ENCODE data around the gene GOLGA6L2. TPM values are rescaled to one million over a fixed set of nuclear protein-coding genes. Genes with fewer than 3 reads are reported as not detected.
"Not testable (repeated sequence)": the region's sequence is repeated elsewhere in the genome, so short reads cannot be mapped to it uniquely, and the experiment has no call there.

Gene GOLGA6L2
- total RNA-seq, 1 donor, result not detected

DNA sequence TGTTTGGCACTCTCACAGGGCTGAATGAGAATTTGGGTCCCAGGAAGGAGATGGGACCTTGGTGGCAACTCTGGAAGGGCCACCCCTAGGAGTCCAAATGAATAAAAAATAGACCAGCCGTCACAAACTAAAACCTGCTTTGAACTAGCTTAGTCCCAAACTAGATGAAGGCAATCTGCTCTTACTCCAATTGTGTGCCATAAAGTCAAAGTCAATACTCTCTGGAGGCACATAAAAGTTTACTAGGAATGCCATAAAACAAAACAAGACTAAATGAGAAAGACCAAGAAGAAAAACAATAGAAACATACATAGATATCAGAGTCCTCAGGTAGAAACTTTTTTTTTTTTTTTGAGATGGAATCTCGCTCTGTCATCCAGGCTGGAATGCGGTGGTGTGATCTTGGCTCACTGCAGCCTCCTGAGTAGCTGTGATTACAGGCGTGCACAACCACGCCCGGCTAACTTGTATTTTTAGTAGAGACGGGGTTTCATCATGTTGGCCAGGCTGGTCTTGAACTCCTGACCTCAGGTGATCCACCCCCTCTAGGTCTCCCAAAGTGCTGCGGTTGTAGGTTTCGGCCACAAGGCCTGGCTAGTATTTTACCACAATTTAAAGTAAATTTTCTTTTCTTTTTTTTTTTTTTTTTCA, 8.1 kb downstream of the GOLGA6L2 start:
- Histone ChIP-seq H3K4me1 (ENCODE audit: insufficient read depth, low read length) (no peaks in the 10 kb centered on the region), H3K4me3 (ENCODE audit: low read length) (no peak overlapping the region), H3K9me3 (ENCODE audit: low read depth, low read length) (no peaks in the 10 kb centered on the region), H3K27me3 (ENCODE audit: insufficient read depth, low read length) (no peaks in the 10 kb centered on the region)

DNA sequence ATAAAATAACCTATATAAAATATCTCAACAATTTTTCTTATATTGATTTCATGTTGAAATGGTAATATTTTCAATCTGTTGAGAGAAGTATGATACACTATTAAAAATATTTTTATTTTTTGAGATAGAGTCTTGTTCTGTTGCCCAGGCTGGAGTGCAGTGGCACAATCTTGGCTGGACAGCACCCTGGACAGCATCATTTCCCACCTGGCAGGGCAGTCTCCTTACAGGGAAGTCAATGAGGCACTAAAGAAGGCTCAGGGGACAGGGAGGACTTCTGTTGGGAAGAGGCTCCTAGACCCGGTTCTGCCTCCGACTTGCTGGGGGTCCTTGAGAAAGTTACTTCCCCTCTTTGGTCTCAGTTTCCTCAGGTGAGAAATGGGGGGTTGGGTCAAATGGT, 9.4 kb downstream of the GOLGA6L2 start:
- Histone ChIP-seq H3K4me1 (ENCODE audit: insufficient read depth, low read length) (no peaks in the 10 kb centered on the region), H3K9me3 (ENCODE audit: low read depth, low read length) (no peaks in the 10 kb centered on the region), H3K27me3 (ENCODE audit: insufficient read depth, low read length) (no peaks in the 10 kb centered on the region), H3K4me3 (ENCODE audit: low read length) (no peak overlapping the region)

DNA sequence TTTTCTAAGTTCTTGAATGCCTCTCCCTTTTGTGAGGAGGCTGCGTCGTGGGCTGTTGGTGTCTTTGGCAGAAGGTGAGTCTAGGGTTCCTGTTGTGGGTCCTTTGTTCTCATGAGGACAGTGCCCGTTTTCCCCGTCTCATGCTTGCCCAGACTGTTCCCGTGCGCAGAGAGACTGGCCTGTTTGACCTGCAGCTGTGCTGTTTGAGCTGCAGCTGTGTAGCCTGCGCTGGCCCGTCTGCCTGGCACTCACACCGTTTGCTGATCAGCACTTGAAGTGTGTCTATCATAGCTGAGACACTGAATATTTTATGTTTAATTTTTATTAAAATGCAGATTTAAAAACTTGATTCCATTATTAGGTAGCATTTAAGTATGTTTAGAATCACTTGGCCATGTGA, 9.9 kb downstream of the GOLGA6L2 start:
- H3K4me1 ChIP-seq (ENCODE audit: insufficient read depth, low read length), result no peaks in the 10 kb centered on the region
- no peaks in the 10 kb centered on the region for H3K27me3 ChIP-seq (ENCODE audit: insufficient read depth, low read length)
- no peaks in the 10 kb centered on the region for H3K9me3 ChIP-seq (ENCODE audit: low read depth, low read length)
- no peak overlapping the region for H3K4me3 ChIP-seq (ENCODE audit: low read length)

DNA sequence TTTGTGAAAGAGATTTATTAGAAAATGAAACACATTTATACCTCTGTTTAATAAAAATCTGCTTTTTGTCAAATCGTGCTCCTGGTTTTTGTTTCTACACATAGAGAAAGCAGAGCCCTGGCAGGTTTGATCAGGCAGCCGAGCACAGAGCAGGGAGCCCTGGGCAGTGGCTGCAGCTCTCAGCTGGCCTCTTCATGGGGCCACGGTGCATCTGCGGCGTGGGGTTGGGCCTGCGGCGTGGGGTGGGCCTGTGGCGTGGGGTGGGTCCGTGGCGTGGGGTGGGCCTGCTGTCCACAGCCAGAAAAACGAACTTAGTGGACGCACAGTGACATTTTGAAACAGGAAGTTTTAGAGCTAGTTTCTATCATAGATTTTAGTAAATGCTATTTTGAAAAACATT, 10.6 kb downstream of the GOLGA6L2 start:
- Histone ChIP-seq H3K4me1 (ENCODE audit: insufficient read depth, low read length) (no peaks in the 10 kb centered on the region), H3K27me3 (ENCODE audit: insufficient read depth, low read length) (no peaks in the 10 kb centered on the region), H3K4me3 (ENCODE audit: low read length) (no peak overlapping the region), H3K9me3 (ENCODE audit: low read depth, low read length) (no peaks in the 10 kb centered on the region)

DNA sequence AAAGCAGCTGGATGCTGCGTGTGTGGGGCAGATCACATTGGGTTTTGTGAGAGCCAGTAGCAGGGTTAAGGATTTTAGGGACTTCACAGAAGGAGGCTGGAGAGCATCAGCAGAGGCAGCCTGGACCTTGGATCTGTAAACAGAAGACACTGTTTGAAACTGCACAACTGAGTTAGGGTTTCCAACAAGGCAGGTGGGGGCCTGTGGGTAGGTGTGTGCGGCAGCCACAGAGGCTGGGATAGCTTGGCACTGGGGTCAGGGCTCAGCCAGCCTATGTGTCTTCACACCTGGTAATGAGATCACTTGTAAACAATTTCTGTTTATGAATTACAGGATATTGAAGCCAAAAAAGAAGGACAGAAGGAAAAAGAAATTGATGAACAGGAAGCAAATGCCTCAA, 12.3 kb downstream of the GOLGA6L2 start:
- not testable (repeated sequence) for H3K4me3 ChIP-seq (ENCODE audit: low read length); H3K4me1 ChIP-seq (ENCODE audit: insufficient read depth, low read length); H3K27me3 ChIP-seq (ENCODE audit: insufficient read depth, low read length); H3K9me3 ChIP-seq (ENCODE audit: low read depth, low read length)

DNA sequence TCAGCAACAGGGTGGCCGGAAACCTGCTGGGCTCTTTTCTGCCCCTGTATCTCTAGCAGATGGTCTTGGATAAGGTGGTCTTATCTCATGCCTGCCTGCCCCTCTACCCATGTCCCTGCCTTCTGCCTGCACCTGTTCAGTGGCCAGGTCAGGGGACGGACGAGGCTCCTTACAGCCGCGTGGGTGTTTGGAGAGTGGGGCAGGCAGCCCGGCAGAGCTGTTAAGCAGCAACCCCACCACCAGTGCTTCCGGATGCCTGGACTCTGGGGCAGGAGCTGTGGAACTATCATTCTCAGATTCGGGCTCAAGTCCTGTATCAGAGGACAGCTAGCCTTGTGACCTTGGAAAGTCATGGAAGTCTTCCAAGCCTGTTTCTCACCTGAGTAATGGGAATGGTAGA, 21.7 kb downstream of the GOLGA6L2 start:
- not testable (repeated sequence) for H3K9me3 ChIP-seq (ENCODE audit: low read depth, low read length); H3K4me1 ChIP-seq (ENCODE audit: insufficient read depth, low read length); H3K4me3 ChIP-seq (ENCODE audit: low read length)

DNA sequence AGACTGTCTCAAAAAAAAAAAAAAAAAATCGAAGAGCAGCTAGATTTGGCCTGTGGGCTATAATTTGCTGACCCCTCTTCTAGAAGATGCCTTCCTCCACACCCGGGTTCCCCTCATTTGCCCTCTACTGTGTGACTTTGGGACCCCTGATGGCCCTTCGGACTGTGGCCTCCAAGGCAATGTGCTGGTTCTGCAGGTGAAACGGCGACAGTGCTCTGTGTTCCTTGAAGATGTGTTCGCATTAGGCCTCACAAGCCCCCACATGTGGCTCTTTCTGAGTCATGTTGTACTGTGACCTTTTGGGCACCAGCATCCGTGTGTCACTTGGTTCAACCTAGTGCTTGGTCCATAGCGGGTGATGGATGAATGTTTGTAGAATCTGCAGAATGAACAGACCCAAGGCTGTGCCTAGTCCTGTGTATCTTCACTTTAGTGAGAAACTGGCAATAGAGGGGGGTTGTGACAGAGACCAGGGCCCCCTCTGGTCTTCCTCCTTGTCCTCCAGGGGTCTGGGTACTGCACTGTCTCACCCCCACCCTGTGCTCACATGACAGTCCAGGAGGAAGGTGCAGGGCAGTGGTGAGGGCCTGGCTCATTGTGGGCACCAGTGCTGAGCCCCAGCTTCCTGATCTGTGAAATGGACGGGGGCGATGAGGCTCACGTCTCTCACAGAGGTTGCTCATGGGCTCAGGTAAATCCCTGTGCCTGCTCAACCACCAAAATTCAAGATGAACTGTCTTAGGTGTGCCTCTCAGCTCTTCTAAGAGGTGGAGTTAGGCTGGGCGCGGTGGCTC, 22.7 kb downstream of the GOLGA6L2 start:
- no peak overlapping the region for H3K4me3 ChIP-seq (ENCODE audit: low read length)
- H3K9me3 ChIP-seq (ENCODE audit: low read depth, low read length), result no peaks in the 10 kb centered on the region
- H3K4me1 ChIP-seq (ENCODE audit: insufficient read depth, low read length), result no peaks in the 10 kb centered on the region
- H3K27me3 ChIP-seq (ENCODE audit: insufficient read depth, low read length), result no peaks in the 10 kb centered on the region

More for the DNA sequence above, 21.7 kb downstream of the GOLGA6L2 start:
- not testable (repeated sequence) for H3K27me3 ChIP-seq (ENCODE audit: insufficient read depth, low read length)

DNA sequence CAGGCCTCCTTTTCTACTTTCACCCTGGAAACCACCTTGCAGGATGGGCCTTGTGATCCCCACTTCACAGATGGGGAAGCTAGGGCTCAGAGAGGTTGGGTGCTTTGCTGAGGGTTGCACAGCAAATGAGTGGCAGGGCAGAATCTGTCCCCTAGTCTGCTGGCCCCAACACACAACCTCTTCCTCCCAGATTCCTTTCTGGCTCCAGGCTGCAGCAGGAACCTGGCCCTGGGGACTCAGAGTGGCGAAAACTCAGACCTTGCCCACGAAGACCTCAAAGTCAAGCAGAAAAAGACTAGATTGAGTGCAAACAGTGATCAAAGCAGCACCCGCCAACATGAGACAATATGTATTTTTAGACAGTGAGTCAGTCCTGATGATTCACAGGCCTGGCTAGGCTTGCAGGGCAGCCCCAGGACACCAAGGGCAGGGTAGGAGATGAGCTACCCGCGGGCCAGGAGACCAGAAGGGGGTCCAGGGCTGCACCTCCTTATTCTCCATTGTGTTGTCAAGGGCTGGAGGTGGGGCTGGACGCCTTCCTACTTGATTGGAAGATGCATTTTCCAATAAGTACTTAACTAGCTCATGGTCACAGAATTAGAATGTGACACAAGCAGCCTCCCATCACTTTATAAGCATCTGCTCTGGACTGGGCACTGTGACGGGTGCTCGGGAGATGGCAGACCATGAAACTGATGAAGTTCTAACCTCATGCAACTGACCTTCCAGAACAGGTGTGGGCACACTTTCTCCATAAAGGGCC, 23.9 kb downstream of the GOLGA6L2 start:
- Histone ChIP-seq H3K9me3 (ENCODE audit: low read depth, low read length) (no peaks in the 10 kb centered on the region), H3K4me1 (ENCODE audit: insufficient read depth, low read length) (no peaks in the 10 kb centered on the region), H3K4me3 (ENCODE audit: low read length) (no peak overlapping the region), H3K27me3 (ENCODE audit: insufficient read depth, low read length) (no peaks in the 10 kb centered on the region)

DNA sequence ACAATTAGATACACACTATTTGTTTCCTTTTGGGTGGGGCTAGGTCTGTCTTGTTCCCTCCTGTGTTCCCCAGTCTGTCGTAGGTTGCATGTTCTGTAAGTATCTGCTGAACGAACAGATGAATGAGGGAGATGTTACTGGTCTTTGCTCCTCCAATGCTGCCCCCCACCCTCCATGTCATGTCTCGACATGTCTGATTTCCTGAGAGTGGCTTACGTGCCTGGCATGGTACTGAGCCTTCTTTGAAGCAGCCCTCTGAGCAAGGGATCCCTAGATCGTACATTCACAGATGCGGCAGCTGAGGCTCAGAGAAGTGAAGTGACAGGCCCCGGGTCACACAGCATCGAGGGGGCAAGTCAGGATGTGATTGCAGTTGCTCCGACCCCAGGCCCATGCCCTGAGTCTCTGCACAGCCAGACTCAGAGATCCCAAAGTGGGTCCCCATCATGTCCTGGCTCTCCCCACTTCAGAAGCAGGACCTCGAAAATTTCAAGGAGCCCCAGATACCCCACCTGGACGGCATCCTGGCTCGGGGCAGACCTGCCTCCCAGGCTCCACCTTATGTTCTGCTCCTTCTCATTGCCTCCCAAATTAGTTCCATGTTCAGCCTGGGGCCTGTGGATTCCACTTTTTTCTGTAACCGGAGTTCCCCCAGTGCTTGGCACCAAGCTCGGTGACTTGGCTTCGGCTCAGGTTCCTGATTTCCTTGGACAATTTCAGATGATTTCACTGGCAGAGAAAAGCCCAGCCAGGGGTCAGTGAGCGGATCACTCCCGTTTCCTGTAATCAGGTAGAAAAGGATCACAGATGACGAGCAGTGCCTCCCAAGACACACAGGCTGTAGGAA, 24.7 kb downstream of the GOLGA6L2 start:
- Histone ChIP-seq H3K9me3 (ENCODE audit: low read depth, low read length) (no peaks in the 10 kb centered on the region), H3K4me1 (ENCODE audit: insufficient read depth, low read length) (no peaks in the 10 kb centered on the region), H3K4me3 (ENCODE audit: low read length) (no peak overlapping the region), H3K27me3 (ENCODE audit: insufficient read depth, low read length) (no peaks in the 10 kb centered on the region)

DNA sequence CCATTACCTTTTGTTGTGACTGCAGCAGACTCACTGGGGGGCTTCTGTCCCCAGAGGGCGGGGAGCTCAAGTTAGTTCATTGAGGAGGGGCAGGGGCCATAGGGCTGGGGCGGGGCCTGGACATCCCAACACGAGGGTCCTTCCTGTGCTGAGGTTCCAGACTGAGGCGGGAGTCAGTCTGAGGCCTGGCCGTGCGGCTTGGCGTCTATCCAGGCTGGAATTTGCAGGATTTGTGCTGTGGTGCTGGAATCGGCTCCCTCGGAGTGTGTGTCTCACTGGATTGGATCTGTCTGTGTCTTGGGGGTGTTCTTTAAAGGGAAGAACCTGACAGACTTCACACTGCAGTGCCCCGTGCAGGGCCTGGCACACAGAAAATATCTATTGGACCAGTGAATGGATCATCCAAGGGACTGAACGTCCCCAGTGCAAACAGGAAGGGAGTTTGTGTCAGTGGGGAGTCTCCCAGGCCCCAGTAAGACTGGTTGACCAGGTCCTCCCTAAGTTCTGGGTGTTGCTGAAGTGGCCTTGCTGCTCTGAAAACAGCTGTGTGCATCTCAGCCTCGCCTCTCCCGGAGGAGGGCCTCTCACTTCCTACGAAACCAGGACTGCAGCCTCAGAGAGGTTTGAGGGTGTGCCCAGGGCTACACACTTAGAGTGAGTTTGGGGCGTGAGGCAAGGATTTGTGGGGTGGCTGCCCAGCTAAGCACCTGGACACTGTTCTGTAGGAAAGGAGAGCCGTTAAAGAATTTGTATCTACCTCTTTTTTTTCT, 26.1 kb downstream of the GOLGA6L2 start:
- H3K27me3 ChIP-seq (ENCODE audit: insufficient read depth, low read length), result no peaks in the 10 kb centered on the region
- no peaks in the 10 kb centered on the region for H3K9me3 ChIP-seq (ENCODE audit: low read depth, low read length)
- no peak overlapping the region for H3K4me3 ChIP-seq (ENCODE audit: low read length)
- no peaks in the 10 kb centered on the region for H3K4me1 ChIP-seq (ENCODE audit: insufficient read depth, low read length)

DNA sequence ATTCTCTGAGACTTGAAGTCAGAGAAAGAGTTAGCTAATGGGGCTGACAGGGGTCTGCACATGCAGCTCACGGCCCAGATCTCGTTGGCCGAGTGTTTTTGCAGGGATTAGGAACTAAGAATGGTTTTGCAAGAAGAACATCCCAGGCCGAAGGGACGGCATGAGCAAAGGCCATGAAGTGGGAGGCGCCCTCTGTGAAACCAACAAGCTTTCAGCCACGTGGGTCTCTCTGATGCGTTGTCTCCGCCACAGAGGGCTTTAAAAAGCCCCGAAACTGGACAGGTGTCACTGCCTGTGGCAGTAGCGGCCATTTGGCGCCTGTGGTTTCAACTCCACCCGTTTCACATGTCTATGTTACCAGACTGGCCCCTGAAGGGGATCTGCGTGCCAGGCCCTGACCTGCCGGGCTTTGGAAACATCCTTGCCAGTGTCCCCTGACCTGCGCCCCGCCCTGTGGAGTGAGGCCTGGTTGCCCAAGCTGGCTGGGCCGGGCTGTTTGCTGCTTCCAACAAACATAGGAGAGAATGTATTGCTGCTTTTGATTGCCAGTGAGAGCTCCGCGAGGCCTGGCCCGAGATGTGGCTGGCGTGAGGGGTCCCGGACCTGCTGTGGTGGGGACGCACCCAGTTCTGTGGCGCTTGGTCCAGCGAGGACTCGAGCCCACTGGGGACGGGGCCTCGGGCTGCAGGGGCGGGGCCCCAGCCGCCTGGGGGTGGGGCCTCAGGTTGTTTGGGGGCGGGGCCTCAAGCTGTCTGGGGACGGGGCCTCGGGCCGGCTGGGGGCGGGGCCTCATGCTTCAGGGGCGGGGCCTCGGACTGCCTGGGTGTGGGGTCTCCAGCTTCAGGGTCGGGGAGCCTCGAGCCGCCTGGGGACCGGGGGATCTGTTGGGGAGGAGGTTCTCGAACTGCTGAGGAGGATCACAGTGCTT, 30.4 kb downstream of the GOLGA6L2 start:
- Histone ChIP-seq H3K4me3 (ENCODE audit: low read length) (no peak overlapping the region), H3K4me1 (ENCODE audit: insufficient read depth, low read length) (no peaks in the 10 kb centered on the region), H3K9me3 (ENCODE audit: low read depth, low read length) (no peaks in the 10 kb centered on the region), H3K27me3 (ENCODE audit: insufficient read depth, low read length) (no peaks in the 10 kb centered on the region)

DNA sequence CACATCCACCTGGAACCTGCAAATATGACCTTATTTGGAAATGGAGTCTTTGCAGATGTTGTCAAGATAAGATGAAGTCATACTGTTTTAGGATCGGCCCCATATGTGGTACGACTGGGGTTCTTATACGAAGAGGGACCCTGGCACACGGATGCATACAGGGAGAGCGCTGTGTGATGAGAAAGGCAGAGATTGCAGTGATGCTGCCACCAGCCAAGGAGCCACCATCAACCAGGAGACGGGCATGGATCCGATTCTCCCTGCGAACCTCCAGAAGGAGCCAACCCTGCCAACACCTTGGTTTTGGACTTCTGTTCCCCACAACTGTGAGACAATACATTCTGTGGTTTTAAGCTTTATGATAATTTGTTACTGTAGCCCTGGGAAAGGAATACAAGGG, 31.2 kb downstream of the GOLGA6L2 start:
- not testable (repeated sequence) for H3K27me3 ChIP-seq (ENCODE audit: insufficient read depth, low read length); H3K4me1 ChIP-seq (ENCODE audit: insufficient read depth, low read length); H3K4me3 ChIP-seq (ENCODE audit: low read length); H3K9me3 ChIP-seq (ENCODE audit: low read depth, low read length)

DNA sequence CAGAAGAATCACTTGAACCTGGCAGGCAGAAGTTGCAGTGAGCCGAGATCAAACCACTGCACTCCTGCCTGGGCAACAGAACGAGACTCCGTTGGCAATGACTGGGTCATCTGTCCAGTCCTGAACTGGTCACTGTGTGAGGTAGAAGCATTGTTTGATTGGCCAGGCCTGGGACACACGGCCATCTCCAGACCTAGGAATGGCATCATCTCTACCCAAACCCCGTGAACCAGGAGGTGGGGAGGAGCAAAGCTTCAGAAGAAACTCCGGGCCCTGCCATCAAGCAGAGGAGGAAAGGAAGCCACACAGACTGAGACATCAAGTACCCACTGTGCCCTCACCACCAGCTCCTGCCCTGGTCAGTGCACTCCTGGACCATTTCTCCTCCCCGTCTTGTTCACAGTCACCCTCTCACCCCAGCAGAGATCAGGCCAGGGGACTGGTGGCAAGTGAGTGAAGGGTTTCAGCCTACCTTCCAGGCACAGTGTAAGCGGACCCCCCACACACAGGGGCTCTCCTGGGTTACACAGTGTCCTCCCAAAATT, 31.6 kb downstream of the GOLGA6L2 start:
- Histone ChIP-seq H3K9me3 (ENCODE audit: low read depth, low read length) (no peaks in the 10 kb centered on the region), H3K4me3 (ENCODE audit: low read length) (no peak overlapping the region), H3K4me1 (ENCODE audit: insufficient read depth, low read length) (no peaks in the 10 kb centered on the region), H3K27me3 (ENCODE audit: insufficient read depth, low read length) (no peaks in the 10 kb centered on the region)

Data from mononuclear cell (primary cell).